HG03439 (cell line): ENCODE data around the gene HAUS7.

Source experiments
- ATAC-seq: cut with Tn5 transposase; IDR thresholded peaks from one replicate; pipeline ENCODE4 v1.9.1; 2021; ENCODE audit warnings: mild to moderate bottlenecking, moderate library complexity; ENCODE audit not compliant: unreplicated experiment

The HAUS7 gene

GRCh38 chrX:153470411-153471363, at the start of gene HAUS7:
HAUS7 (minus strand) TSS chrX:153470576; CDS start chrX:153470557, 19 bp downstream.
- ATAC-seq, result peak; percentile 73

- no peak for ATAC-seq
Observed at GRCh38 chrX:153519569-153520286, 49.4 kb upstream of the HAUS7 start.

- ATAC-seq, result no peak
Observed at GRCh38 chrX:153517946-153518834, 47.8 kb upstream of the HAUS7 start.

- no peak for ATAC-seq
Observed at GRCh38 chrX:153517423-153517822, 47.0 kb upstream of the HAUS7 start, which contains the start of gene ATP2B3. ATP2B3 (plus strand) TSS chrX:153517642; CDS start chrX:153536248, 18,606 bp downstream.

GRCh38 chrX:153516073-153516472, 45.7 kb upstream of the HAUS7 start:
- no peak for ATAC-seq

- ATAC-seq, result no peak
Observed at GRCh38 chrX:153515435-153515834, 45.1 kb upstream of the HAUS7 start.

- no peak for ATAC-seq
Observed at GRCh38 chrX:153514259-153514658, 43.9 kb upstream of the HAUS7 start.

- no peak for ATAC-seq
Observed at GRCh38 chrX:153513265-153513664, 42.9 kb upstream of the HAUS7 start.

- no peak for ATAC-seq
Observed at GRCh38 chrX:153512501-153512893, 42.1 kb upstream of the HAUS7 start.

GRCh38 chrX:153511784-153512500, 41.6 kb upstream of the HAUS7 start:
- no peak for ATAC-seq

- ATAC-seq, result no peak
Observed at GRCh38 chrX:153510383-153510782, 40.0 kb upstream of the HAUS7 start.

GRCh38 chrX:153509592-153509991, 39.2 kb upstream of the HAUS7 start:
- ATAC-seq, result no peak

GRCh38 chrX:153507484-153508178, 37.3 kb upstream of the HAUS7 start:
- peak; percentile 83 for ATAC-seq

- no peak for ATAC-seq
Observed at GRCh38 chrX:153505361-153505760, 35.0 kb upstream of the HAUS7 start.

GRCh38 chrX:153504445-153505016, 34.2 kb upstream of the HAUS7 start:
- ATAC-seq, result no peak

GRCh38 chrX:153502796-153503195, 32.4 kb upstream of the HAUS7 start:
- ATAC-seq, result no peak

- ATAC-seq, result no peak
Observed at GRCh38 chrX:153502131-153502530, 31.8 kb upstream of the HAUS7 start.

- no peak for ATAC-seq
Observed at GRCh38 chrX:153501530-153501929, 31.2 kb upstream of the HAUS7 start.

- ATAC-seq, result no peak
Observed at GRCh38 chrX:153500676-153501280, 30.4 kb upstream of the HAUS7 start.
